Cerebellar nuclear complex (tissue), 1 donor: ENCODE data around the gene PTPRZ1.

ENCODE experiments used
- DNase-seq, 2 experiments: peaks; one replicate each; lab custom pipeline; 2025; lab: John Stamatoyannopoulos, UW

The PTPRZ1 gene

GRCh38 chr7:121891731-121892130, 18.8 kb downstream of the PTPRZ1 start:
- no peak for DNase-seq

GRCh38 chr7:121901026-121901425, 28.1 kb downstream of the PTPRZ1 start:
- no peak for DNase-seq

GRCh38 chr7:121904120-121904519, 31.2 kb downstream of the PTPRZ1 start:
- no peak for DNase-seq

- DNase-seq = no peak
These were observed 35.1 kb downstream of the PTPRZ1 start for GRCh38 chr7:121908042-121908441.

- no peak for DNase-seq
These were observed 36.9 kb downstream of the PTPRZ1 start for GRCh38 chr7:121909716-121910345.

GRCh38 chr7:121913947-121914675, 41.1 kb downstream of the PTPRZ1 start:
- no peak for DNase-seq

GRCh38 chr7:121914676-121915279, 41.8 kb downstream of the PTPRZ1 start:
- DNase-seq = no peak

- no peak for DNase-seq
These were observed 43.2 kb downstream of the PTPRZ1 start for GRCh38 chr7:121916211-121916610.

GRCh38 chr7:121919986-121920385, 47.0 kb downstream of the PTPRZ1 start:
- DNase-seq = no peak

GRCh38 chr7:121924269-121925186, 51.6 kb downstream of the PTPRZ1 start:
- no peak for DNase-seq

- DNase-seq = no peak
These were observed 58.4 kb downstream of the PTPRZ1 start for GRCh38 chr7:121931149-121931902.

- no peak for DNase-seq
These were observed 59.8 kb downstream of the PTPRZ1 start for GRCh38 chr7:121932768-121933167.

- no peak for DNase-seq
These were observed 64.1 kb downstream of the PTPRZ1 start for GRCh38 chr7:121936951-121937623.

GRCh38 chr7:121938429-121938996, 65.6 kb downstream of the PTPRZ1 start:
- DNase-seq = no peak

- no peak for DNase-seq
These were observed 68.0 kb downstream of the PTPRZ1 start for GRCh38 chr7:121940918-121941317.

- no peak for DNase-seq
These were observed 68.9 kb downstream of the PTPRZ1 start for GRCh38 chr7:121941830-121942229.

GRCh38 chr7:121945066-121945465, 72.1 kb downstream of the PTPRZ1 start:
- DNase-seq = no peak

GRCh38 chr7:121945480-121946236, 72.7 kb downstream of the PTPRZ1 start:
- DNase-seq = no peak

- DNase-seq = no peak
These were observed 80.2 kb downstream of the PTPRZ1 start for GRCh38 chr7:121953164-121953563.

GRCh38 chr7:121953601-121954000, 80.6 kb downstream of the PTPRZ1 start:
- no peak for DNase-seq
